CD14-positive monocyte (primary cell): ENCODE data around the gene PI4K2A. TPM values are rescaled to one million over a fixed set of nuclear protein-coding genes. Genes with fewer than 3 reads are reported as not detected.

Experiments used
- DNase-seq, 3 donors: peaks; one replicate each; pipeline ENCODE4 v3.0.0-alpha.2; 2011 to 2022
- H2AFZ ChIP-seq: 2 replicates; pipeline ENCODE4 v1.6.0; 2012; ENCODE audit warnings: mild to moderate bottlenecking, low read depth, low read length, inconsistent platforms; ENCODE audit not compliant: insufficient read depth, poor library complexity, severe bottlenecking
- H3K27ac ChIP-seq, 2 donors: 1 replicate in 1 of 2; 2 replicates in 1 of 2; pipeline ENCODE4 v1.5.1; 2012 to 2013; ENCODE audit warnings: low read length in 2 of 2, control low read depth in 1 of 2, inconsistent platforms in 1 of 2, low read depth in 1 of 2, mild to moderate bottlenecking in 1 of 2
- H3K27me3 ChIP-seq, 2 donors: one replicate each; pipeline versions ENCODE4 v1.6.0 to v1.6.1; 2011 to 2013; ENCODE audit warnings: low read length in 2 of 2; ENCODE audit not compliant: control insufficient read depth in 2 of 2, insufficient read depth in 2 of 2
- H3K36me3 ChIP-seq, 2 donors: replicated peaks in 1 of 2; 1 replicate in 1 of 2; 2 replicates in 1 of 2; pipeline versions ENCODE4 v1.5.1 to v1.6.1; 2012 to 2013; ENCODE audit warnings: low read length in 2 of 2, control low read depth in 1 of 2, inconsistent platforms in 1 of 2, mild to moderate bottlenecking in 1 of 2; ENCODE audit not compliant: insufficient read depth in 2 of 2, control insufficient read depth in 1 of 2
- H3K4me1 ChIP-seq, 2 donors: 1 replicate in 1 of 2; 2 replicates in 1 of 2; pipeline versions ENCODE4 v1.5.1 to v1.6.1; 2012 to 2013; ENCODE audit warnings: low read length in 2 of 2, control low read depth in 1 of 2, inconsistent platforms in 1 of 2, mild to moderate bottlenecking in 1 of 2, moderate library complexity in 1 of 2; ENCODE audit not compliant: insufficient read depth in 2 of 2, control insufficient read depth in 1 of 2
- H3K4me2 ChIP-seq: replicated peaks from 2 replicates; pipeline ENCODE3; 2012; ENCODE audit warnings: low read length, moderate library complexity, mild to moderate bottlenecking; ENCODE audit not compliant: poor library complexity, severe bottlenecking; ENCODE audit errors: extremely low read depth
- H3K4me3 ChIP-seq, 3 experiments: fragments of 200-600 bp in 1 of 3; sonication (generic) in 1 of 3; replicated peaks in 1 of 3; 1 replicate in 2 of 3; 2 replicates in 1 of 3; pipeline ENCODE4 v1.5.1; 2011 to 2013; ENCODE audit warnings: low read length in 3 of 3, mild to moderate bottlenecking in 3 of 3, control low read depth in 2 of 3, low read depth in 2 of 3, inconsistent platforms in 1 of 3, moderate library complexity in 1 of 3
- H3K79me2 ChIP-seq: 2 replicates; pipeline ENCODE4 v1.6.0; 2012; ENCODE audit warnings: mild to moderate bottlenecking, control low read depth, inconsistent platforms, low read length, moderate library complexity; ENCODE audit not compliant: insufficient read depth
- H3K9ac ChIP-seq: 2 replicates; pipeline ENCODE4 v1.6.0; 2017; ENCODE audit warnings: low read length, mild to moderate bottlenecking; ENCODE audit not compliant: insufficient read depth, poor library complexity, severe bottlenecking
- H3K9me3 ChIP-seq, 2 donors: replicated peaks in 1 of 2; 1 replicate in 1 of 2; 2 replicates in 1 of 2; pipeline versions ENCODE4 v1.5.1 to v1.6.1; 2012 to 2013; ENCODE audit warnings: low read length in 2 of 2, control low read depth in 1 of 2; ENCODE audit not compliant: control insufficient read depth in 1 of 2, insufficient read depth in 1 of 2
- H4K20me1 ChIP-seq: 2 replicates; pipeline ENCODE4 v1.6.0; 2012; ENCODE audit warnings: mild to moderate bottlenecking, low read length, control low read depth, moderate library complexity; ENCODE audit not compliant: insufficient read depth
- H3K27ac Mint-ChIP-seq, 7 donors: one replicate each; pipeline ENCODE4 v1.8.0; 2020; ENCODE audit warnings: mild to moderate bottlenecking in 7 of 7, mixed read lengths in 7 of 7, moderate library complexity in 6 of 7, inconsistent platforms in 2 of 7
- H3K27me3 Mint-ChIP-seq, 3 donors: one replicate each; pipeline ENCODE4 v1.8.0; 2021 to 2022; ENCODE audit warnings: low read depth in 3 of 3, mild to moderate bottlenecking in 3 of 3, mixed read lengths in 3 of 3, moderate library complexity in 3 of 3, inconsistent platforms in 1 of 3
- H3K36me3 Mint-ChIP-seq, 2 donors: one replicate each; pipeline ENCODE4 v1.8.0; 2020; ENCODE audit warnings: mixed read lengths in 2 of 2, inconsistent platforms in 1 of 2, mild to moderate bottlenecking in 1 of 2
- H3K4me1 Mint-ChIP-seq: one replicate; pipeline ENCODE4 v1.8.0; 2020; ENCODE audit warnings: mild to moderate bottlenecking, mixed read lengths
- H3K4me3 Mint-ChIP-seq, 2 donors: one replicate each; pipeline ENCODE4 v1.8.0; 2020; ENCODE audit warnings: mild to moderate bottlenecking in 2 of 2, mixed read lengths in 2 of 2, moderate library complexity in 1 of 2
- H3K9me3 Mint-ChIP-seq, 7 donors: one replicate each; pipeline ENCODE4 v1.8.0; 2020 to 2022; ENCODE audit warnings: mixed read lengths in 7 of 7, mild to moderate bottlenecking in 6 of 7, moderate library complexity in 6 of 7, inconsistent platforms in 2 of 7
- WGBS: methylation state at CpG from one replicate; pipeline ENCODE4 v1.1.5; 2013; ENCODE audit warnings: missing lambda C conversion rate; ENCODE audit not compliant: insufficient coverage; 5-methylcytosine and 5-hydroxymethylcytosine counted together
- intact Hi-C, 2 donors: fragments of 100-400 bp; cut with micrococcal nuclease; formaldehyde crosslinking; loops; one replicate each; pipeline versions ENCODE4 v1.15.0 to v1.15.1; 2023
- polyA plus RNA-seq, 3 donors: library from polyadenylated mRNA; depleted of rRNA in 1 of 3; unstranded in 2 of 3; stranded (reverse) in 1 of 3; fragments of 300-500 nt in 2 of 3; fragments of >200 nt in 1 of 3; fragmentation: Illumina TruSeq in 2 of 3; gene quantifications; 1 replicate in 2 of 3; 2 replicates in 1 of 3; pipeline ENCODE4 v1.2.3, GENCODE V29; 2012 to 2021
- TF ChIP-seq, protein P1 (sequence below): fragments of 200-600 bp; IDR thresholded peaks from one replicate; pipeline ENCODE4 v1.8.0; 2022; ENCODE audit warnings: antibody characterized with exemption, mild to moderate bottlenecking

PI4K2A gene
- polyA plus RNA-seq, 3 donors: 5.8 to 16.4 (median 6.7) TPM

DNA sequence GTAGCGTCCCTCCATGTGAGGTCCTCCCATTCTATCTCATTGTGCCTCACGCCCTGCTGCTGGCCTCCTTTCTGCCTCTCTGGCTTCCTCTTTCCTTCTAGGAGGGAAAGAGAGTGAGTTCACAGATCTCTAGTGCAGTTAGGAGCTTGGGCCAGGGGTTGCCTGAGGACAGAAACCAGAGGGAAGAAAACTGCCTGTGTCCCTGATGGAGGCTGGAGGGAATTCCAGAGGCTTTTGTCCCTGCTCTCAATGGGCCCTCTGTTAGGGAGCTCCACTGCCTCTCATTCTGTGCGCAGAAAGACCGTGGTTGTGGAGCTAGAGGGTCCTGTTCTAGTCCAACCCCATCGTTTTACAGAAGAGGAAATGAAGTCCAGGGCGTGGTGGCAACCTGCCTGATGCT is 77.7 kb downstream of the PI4K2A start:
- Histone ChIP-seq H3K27ac (peak overlapping the region; percentile 51 to 68), H3K9ac (no peak overlapping the region)
- intact Hi-C loops: no loop called here

DNA sequence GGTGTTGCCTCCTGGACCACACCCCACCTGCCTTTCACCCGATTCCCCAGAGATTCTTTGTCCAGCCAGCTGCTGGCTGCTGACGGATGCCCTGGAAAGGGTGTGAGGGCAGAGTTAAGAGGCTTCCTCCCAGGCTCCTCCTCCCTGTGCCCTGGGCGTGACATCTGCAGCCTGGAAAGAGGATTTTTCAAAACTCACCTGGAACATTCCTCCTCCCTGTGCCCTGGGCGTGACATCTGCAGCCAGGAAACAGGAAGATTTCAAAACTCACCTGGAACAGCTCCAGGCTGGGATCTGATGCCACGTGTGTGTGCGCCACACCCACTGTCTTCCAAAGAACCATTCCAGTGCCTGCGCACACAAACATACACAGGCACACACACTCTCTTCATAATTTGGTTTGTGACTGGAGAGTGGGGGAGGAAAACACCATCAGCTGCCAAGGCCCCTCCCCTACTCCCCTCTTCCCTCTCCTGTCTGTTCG is 78.2 kb downstream of the PI4K2A start:
- H3K27me3 Mint-ChIP-seq: peaks cover 0 to 1% (median 0%) of the 10 kb centered on the region in 3 donors
- peaks cover 44% of the 10 kb centered on the region for H3K4me1 Mint-ChIP-seq
- no peak overlapping the region for H3K4me3 Mint-ChIP-seq
- peaks cover 0 to 1% (median 0%) of the 10 kb centered on the region in 7 donors for H3K9me3 Mint-ChIP-seq
- Histone ChIP-seq H4K20me1 (peaks cover 33% of the 10 kb centered on the region), H3K4me1 (peaks cover 42 to 51% of the 10 kb centered on the region in 2 donors), H3K4me2 (no peak overlapping the region), H3K9ac (no peak overlapping the region), H3K9me3 (no peaks in the 10 kb centered on the region), H2AFZ (no peak overlapping the region), H3K27me3 (no peaks in the 10 kb centered on the region), H3K36me3 (peaks cover 0 to 28% of the 10 kb centered on the region in 2 donors), H3K27ac (peak overlapping the region; percentile 51 to 68), H3K79me2 (peaks cover 18% of the 10 kb centered on the region), H3K4me3 (no peak overlapping the region)
- peak overlapping the region in 5 of 7 donors; percentile 15 to 87 (median 74) for H3K27ac Mint-ChIP-seq
- TF ChIP-seq, protein P1, sequence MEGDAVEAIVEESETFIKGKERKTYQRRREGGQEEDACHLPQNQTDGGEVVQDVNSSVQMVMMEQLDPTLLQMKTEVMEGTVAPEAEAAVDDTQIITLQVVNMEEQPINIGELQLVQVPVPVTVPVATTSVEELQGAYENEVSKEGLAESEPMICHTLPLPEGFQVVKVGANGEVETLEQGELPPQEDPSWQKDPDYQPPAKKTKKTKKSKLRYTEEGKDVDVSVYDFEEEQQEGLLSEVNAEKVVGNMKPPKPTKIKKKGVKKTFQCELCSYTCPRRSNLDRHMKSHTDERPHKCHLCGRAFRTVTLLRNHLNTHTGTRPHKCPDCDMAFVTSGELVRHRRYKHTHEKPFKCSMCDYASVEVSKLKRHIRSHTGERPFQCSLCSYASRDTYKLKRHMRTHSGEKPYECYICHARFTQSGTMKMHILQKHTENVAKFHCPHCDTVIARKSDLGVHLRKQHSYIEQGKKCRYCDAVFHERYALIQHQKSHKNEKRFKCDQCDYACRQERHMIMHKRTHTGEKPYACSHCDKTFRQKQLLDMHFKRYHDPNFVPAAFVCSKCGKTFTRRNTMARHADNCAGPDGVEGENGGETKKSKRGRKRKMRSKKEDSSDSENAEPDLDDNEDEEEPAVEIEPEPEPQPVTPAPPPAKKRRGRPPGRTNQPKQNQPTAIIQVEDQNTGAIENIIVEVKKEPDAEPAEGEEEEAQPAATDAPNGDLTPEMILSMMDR: no peak
- DNase-seq: no peak
- peaks cover 29 to 32% of the 10 kb centered on the region in 2 donors for H3K36me3 Mint-ChIP-seq
- WGBS: 44% methylated on average over 3 of the region's 8 CpGs
- intact Hi-C loops: no loop called here

More for the DNA sequence above, 77.7 kb downstream of the PI4K2A start:
- H3K4me2 ChIP-seq: peak overlapping the region; percentile 22
- Mint-ChIP-seq H3K36me3 (peaks cover 29 to 32% of the 10 kb centered on the region in 2 donors), H3K4me1 (peaks cover 46% of the 10 kb centered on the region), H3K9me3 (peaks cover 0 to 1% (median 0%) of the 10 kb centered on the region in 7 donors), H3K4me3 (no peak overlapping the region), H3K27ac (peak overlapping the region in 6 of 7 donors; percentile 15 to 87 (median 74)), H3K27me3 (peaks cover 0 to 1% (median 0%) of the 10 kb centered on the region in 3 donors)
- peaks cover 45 to 55% of the 10 kb centered on the region in 2 donors for H3K4me1 ChIP-seq
- peaks cover 0 to 28% of the 10 kb centered on the region in 2 donors for H3K36me3 ChIP-seq
- peak in 2 of 3 donors; percentile 33 to 41 for DNase-seq
- no peaks in the 10 kb centered on the region for H3K9me3 ChIP-seq
- H3K79me2 ChIP-seq: peaks cover 18% of the 10 kb centered on the region
- H3K4me3 ChIP-seq: no peak overlapping the region
- 29% methylated on average over 1 of the region's 6 CpGs for WGBS
- no peak overlapping the region for H2AFZ ChIP-seq
- no peaks in the 10 kb centered on the region for H3K27me3 ChIP-seq
- peaks cover 33% of the 10 kb centered on the region for H4K20me1 ChIP-seq
- TF ChIP-seq, protein P1: no peak
